ENCODE data around the gene GARIN5B.

Gene GARIN5B

GRCh38 chr19:55387736-55388497, 24.9 kb upstream of the GARIN5B start:
- peak overlapping the region; percentile 100 for H3K4me3 ChIP-seq (ENCODE audit: low read length)
- DNase-seq (ENCODE audit: low read depth): no peak
- no peak for TF ChIP-seq CTCF (conservative IDR thresholded peaks at IDR 0.05; ENCODE audit: low read depth, low read length)

- TF ChIP-seq CTCF (conservative IDR thresholded peaks at IDR 0.05; ENCODE audit: low read depth, low read length): no peak
- DNase-seq (ENCODE audit: low read depth): no peak
- peak overlapping the region; percentile 100 for H3K4me3 ChIP-seq (ENCODE audit: low read length)
Observed at GRCh38 chr19:55386493-55386971, 23.5 kb upstream of the GARIN5B start.

GRCh38 chr19:55385724-55386492, 22.8 kb upstream of the GARIN5B start, which contains the start of gene RPL28:
Gene RPL28, plus strand, starts transcription at chr19:55385932. Its CDS starts 426 bp downstream, at chr19:55386358.
- TF ChIP-seq CTCF (conservative IDR thresholded peaks at IDR 0.05; ENCODE audit: low read depth, low read length): no peak
- peak; percentile 91 for DNase-seq (ENCODE audit: low read depth)

DNA sequence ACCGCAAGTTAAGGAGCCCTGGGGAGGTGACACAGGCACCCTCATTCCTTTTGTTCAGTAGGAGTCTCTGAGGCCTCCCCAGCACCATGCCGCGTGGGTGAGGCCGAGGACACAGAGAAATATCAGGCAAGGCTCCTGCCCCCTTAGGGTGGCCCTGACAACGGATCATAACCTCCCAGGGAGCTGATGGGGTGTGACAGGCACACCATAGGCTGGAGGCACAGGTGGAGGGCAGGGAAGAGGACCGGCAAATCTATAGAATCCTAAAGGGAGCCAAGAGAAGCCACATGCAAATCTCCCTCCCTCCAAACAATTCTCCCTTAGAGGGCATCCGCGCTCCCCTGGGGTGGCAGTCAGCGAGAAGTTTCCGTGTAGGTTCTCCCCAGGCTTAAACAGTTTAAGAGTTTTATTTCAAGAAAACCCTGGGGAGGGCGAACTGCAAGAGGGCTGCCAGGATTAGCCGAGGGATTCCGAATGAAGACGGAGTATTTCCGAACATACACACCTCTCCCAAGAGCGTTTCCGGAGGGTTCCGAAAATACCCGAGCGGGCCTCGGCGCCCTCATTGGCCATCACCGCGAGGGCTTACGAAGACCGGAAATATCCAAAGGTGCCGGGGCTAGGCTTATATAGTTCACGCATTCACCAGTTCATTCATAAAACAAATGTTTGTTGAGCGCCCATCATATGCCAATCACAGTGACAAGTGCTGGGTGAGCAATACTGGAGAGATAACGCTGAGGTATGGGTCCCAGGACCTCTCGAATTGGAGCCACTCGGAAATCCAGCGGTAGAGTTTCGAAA, 22.1 kb upstream of the GARIN5B start:
- DNase-seq (ENCODE audit: low read depth): peak; percentile 89
- TF ChIP-seq CTCF (conservative IDR thresholded peaks at IDR 0.05; ENCODE audit: low read depth, low read length): no peak
- H3K4me3 ChIP-seq (ENCODE audit: low read length): peak overlapping the region; percentile 100

More at GRCh38 chr19:55385724-55386492, 22.8 kb upstream of the GARIN5B start, which contains the start of gene RPL28:
- peak within 1 kb of the TSS; percentile 100 for H3K4me3 ChIP-seq (ENCODE audit: low read length)

GRCh38 chr19:55384131-55384919, 21.3 kb upstream of the GARIN5B start, which contains the start of gene TMEM238:
Gene TMEM238, minus strand, starts transcription at chr19:55384292. Its CDS starts 33 bp downstream, at chr19:55384259.
- no peak for TF ChIP-seq CTCF (conservative IDR thresholded peaks at IDR 0.05; ENCODE audit: low read depth, low read length)
- peak within 1 kb of the TSS; percentile 100 for H3K4me3 ChIP-seq (ENCODE audit: low read length)
- DNase-seq (ENCODE audit: low read depth): no peak

Data from retinal pigment epithelial cell (primary cell).